HG02852 (cell line): ENCODE data around the gene PTPRN2.
"Not testable (repeated sequence)": the region's sequence is repeated elsewhere in the genome, so short reads cannot be mapped to it uniquely, and the experiment has no call there.

Experiments
- ATAC-seq: cut with Tn5 transposase; IDR thresholded peaks from one replicate; pipeline ENCODE4 v1.9.1; 2021; ENCODE audit warnings: mild to moderate bottlenecking, moderate library complexity; ENCODE audit not compliant: unreplicated experiment

PTPRN2 gene

DNA sequence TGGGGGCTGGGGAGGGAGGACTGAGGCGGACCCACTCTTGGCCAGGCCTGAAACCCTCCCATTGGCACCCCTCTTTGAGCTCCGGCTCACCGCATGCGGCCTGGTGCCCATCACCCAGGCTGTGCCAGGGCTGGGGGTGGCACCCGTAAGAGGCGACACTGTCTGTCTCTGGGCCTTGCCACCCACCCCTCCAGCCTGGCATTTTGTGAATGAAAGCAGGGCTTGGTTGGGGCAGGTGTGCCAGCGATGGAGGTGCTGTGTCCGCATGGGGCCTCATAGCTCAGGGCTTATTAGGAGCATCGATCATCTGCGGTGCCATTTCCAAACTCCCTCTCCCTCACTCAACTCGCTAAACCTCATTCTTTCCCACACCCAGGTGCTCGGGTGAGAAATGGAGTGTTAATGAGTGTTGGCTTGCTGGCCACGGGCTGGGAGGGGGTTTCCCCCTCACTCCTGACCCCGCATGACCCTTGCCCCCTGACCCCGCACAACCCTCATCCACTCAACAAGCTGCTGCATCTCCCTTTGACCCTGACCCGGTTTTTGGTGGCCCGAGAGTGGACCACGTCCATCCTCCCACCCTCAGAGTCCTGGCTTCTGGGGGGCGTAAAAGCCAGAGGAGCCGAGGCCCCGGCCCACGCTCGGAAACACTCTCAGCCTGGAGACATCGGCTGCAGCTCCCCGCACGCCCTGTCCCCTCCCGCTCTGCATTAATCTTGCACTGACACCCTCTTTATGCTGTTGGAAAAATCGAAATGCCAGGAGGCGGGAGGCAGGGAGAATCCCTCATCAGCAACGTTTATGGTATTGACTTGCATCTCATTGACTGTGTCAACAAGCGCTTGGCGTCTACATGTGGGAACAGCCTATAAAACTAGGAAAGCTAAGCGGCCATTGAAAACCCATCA is 1089.6 kb downstream of the PTPRN2 start:
- ATAC-seq, result no peak

DNA sequence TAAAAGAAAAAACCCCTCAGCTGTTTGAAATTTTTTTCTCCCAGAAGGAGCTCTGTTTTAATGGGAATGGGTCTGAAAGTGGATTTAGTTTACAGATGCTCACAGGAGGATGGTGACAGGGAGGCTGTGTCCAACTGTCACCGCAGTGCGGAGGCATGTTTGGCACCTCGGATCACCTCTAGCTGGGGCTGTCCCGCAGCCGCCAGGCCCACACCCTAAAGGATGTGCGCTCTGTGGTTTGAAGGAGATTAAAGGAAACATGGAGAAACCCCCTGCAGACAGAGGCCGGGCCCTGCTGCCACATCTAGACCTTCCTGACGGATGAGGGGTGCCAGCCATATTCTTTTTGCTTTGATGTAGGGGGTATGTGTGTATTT is 1090.3 kb downstream of the PTPRN2 start:
- ATAC-seq, result no peak

DNA sequence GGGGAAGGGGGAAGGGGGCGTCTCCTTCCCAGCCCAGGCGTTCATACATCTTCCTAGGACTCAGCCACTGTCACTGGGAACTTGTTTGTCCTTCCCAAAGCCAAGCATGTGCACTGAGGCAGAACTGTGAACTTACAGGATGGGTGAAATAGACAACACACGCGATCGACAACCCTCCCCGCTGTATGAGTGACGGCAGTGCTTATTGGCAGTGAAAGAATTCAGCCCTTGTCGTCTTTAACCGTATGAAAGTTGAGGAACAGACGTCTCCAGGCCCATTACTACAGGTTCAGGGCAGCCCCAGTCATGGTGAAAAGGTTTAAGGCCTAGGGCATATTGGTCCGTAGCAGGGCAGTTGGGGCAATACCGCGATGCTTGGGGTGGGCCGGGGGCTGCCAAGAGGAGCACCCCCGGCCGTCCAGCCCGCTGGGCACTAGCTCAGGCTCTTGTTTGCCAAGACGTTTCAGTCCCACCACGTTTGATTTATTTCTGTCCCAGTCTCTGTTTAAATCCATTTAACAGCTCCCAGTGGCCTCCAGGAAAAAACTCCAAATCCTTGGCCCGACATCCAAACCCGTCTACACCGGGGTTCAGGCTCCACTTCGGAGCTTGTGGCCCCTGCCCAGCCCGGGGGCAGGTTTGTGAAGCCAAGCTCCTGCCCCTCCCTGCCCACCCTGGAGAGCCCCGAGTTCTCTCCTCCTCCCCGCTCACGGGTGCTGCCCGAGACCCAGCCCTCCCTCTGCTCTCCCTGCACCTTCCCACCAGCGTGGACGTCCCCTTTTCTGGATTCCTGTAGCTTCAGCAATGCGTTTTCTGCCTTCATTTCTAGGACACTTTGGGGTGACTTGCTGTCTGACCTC is 1091.0 kb downstream of the PTPRN2 start:
- ATAC-seq, result no peak

DNA sequence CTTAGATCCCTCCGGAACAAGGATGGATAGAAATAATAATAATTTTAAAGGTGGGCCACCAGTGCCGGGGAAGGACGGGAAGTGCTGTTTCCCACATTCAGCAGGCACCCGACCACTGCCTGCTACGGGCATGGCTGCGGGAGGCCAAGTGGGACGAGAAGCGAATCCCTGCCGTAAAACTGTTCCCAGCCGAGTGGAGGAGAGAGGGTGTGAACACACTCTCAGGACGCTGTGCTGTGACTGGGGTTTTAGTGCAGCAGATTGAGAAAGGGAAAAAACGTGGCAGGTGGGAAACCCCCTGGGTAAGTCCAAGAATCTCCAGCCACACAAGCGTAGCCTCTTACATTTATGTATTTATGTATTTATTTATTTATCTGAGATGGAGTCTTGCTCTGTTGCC is 1092.0 kb downstream of the PTPRN2 start:
- peak; percentile 73 for ATAC-seq

DNA sequence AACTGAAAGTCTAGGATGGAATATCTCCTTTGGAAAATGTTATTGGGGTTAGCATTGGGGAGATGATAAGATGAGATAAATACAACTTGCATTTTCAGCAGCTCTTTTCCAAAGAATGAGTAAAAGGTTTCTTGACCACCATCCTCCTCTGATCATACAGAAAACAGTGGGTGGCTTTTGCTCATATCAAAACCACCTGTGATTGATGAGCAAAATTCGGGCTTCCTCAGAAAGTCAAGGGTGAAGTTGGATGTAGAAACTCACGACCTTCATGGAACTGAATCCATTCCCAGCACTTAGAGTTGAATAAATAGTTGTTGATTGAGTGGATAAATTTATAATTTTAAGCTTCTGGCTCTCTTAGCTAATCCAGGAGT is 1092.5 kb downstream of the PTPRN2 start:
- peak; percentile 39 for ATAC-seq

DNA sequence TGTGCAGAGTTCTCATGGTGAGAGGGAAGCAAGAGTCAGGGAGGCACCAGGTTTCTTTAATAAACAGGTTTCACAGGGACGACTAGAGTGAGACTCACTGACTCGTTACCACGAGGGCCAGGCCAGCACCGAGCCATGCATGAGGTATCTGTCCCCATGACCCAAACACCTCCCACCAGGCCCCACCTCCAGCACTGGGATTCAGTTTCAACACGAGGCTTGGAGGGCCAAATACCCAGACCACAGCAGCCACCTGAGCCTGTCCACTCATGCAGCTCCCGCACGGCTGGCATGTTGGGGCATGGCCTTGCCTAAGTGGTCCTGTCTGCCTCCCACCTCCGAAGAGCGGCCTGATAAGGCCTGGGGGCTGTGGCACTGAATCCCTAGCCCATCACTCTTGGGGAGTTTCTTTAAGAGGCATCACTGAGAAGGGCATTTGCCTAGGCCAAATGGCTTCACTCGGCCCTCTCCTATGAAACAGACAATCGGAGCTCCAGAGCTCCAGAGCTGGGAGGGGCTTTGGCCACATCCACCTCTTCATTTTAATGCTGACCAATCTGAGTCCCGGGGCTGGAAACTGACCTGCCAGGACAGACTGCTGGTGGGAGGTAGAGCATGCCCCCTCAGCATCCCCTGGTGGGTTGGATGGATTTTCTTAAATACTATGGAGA is 1093.0 kb downstream of the PTPRN2 start:
- no peak for ATAC-seq

DNA sequence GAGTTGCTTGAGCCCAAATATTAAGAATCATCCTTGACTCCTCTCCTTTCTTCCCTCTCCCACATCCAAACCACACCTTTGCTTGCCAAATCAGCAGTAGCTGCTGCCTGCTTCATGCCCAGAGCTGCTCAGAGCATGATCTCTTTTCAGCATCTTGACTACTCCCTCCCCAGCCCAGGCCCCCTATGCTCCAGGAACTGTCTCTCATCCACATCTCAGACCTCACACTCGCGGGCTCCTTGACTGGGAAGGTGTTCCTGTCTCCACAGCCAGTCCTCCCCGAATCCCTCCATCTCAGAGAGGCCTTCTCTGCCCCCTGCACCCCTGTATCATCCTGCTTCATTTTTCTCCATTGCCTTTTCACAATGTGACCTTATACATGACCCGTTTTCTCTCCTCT is 1093.8 kb downstream of the PTPRN2 start:
- ATAC-seq, result no peak

DNA sequence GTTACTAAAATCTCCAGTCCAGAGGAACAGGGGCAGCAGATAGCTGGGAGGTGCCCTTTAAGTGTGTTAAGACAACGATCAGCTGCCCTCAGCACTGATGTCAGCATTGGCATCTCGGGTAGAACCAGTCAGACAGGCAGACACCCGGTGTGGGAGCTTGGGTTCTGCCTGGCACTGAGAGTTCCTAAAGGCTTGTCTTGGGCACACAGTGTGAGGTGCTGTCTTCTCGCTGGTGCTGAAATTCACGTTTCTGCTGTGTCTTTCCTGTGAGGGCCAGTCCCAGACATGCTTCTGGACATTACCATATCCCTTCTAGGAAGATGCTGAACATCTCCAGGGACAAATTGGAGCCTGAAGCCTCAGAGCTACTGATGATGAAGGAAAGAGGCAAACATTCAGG is 1094.6 kb downstream of the PTPRN2 start:
- ATAC-seq, result no peak

DNA sequence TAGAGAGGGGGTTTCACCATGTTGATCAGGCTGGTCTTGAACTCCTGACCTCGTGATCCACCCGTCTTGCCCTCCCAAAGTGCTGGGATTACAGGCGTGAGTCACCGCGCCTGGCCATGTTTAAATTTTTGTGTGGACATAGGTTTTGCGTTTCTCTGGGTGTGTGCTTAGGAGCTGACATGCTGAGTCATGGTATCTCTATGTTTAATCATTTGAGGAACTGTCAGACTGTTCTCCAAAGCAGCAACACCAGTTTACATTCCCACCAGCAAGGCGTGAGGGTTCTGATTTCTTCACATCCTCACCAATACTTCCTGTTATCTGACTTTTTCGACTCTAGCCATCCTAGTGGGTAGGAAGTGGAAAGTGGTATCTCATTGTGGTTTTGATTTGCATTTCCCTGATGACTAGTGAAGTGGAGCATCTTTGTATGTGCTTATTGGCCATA is 1097.1 kb downstream of the PTPRN2 start:
- ATAC-seq, result peak; percentile 41

DNA sequence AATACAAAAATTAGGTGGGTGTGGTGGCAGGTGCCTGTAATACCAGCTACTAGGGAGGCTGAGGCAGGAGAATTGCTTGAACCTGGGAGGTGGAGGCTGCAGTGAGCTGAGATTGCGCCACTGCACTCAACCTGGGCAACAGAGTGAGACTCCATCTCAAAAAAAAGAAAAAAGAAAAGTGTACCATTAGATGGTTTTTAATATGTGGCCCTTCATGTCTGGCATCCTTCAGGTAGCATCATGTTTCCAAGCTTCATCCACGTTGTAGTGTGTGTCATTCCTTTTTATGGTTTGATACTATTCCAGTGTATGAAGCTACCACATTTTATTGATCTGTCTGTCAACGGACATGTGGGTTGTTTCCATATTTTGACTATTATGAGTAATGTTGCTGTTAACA is 1097.8 kb downstream of the PTPRN2 start:
- ATAC-seq, result not testable (repeated sequence)
